K562 (cell line): ENCODE measurements around the gene HOXC10. TPM values are rescaled to one million over a fixed set of nuclear protein-coding genes. Genes with fewer than 3 reads are reported as not detected.
A peak's percentile ranks its signal among the peaks of the same experiment; 100 is the strongest.

Source experiments
- ATAC-seq: fragments of 200-7000 bp; cut with Tn5 transposase; 3 replicates; pipeline ENCODE4 v1.9.1; 2020; ENCODE audit warnings: moderate library complexity
- BruUV-seq: library from RNA; stranded (reverse); fragments of 400-500 nt; replicated peaks from 2 replicates; lab custom pipeline; 2021; lab: Mats Ljungman, UMichigan
- CTCF ChIA-PET: fragments of 300-600 bp; formaldehyde crosslinking; extraction: SDS; loops from one replicate; lab custom pipeline; 2021; ENCODE audit warnings: low intra/inter-chr PET ratio; lab: Yijun Ruan, JAX
- POLR2A ChIA-PET: fragments of 300-600, 350-650 bp; sonication (Branson Sonifier 250); formaldehyde crosslinking; extraction: SDS; loops from one replicate; lab custom pipeline; 2021; ENCODE audit warnings: antibody characterized with exemption, inconsistent platforms; lab: Yijun Ruan, JAX
- DNase-seq, 4 experiments: peaks; one replicate each; pipeline versions ENCODE4 v3.0.0 to v3.0.0-alpha.2; 2011 to 2018; ENCODE audit warnings: low spot score in 3 of 4, mixed read lengths in 3 of 4; ENCODE audit errors: extremely low read depth in 1 of 4
- FAIRE-seq: peaks from 2 replicates; lab custom pipeline; 2011; peaks lifted over from hg19 to GRCh38; lab: Jason Lieb, UNC
- H2AFZ ChIP-seq: 2 replicates; pipeline ENCODE4 v1.6.0; 2011; ENCODE audit warnings: low read depth, low read length, control low read depth, inconsistent platforms
- H3K27ac ChIP-seq: fragments of 200-600 bp; 3 replicates; pipeline ENCODE4 v1.8.0; 2011; ENCODE audit warnings: low read depth, mild to moderate bottlenecking, control low read depth, inconsistent platforms, low read length, moderate library complexity, mixed read lengths; ENCODE audit errors: extremely low read depth
- H3K27me3 ChIP-seq, 2 experiments: fragments of 300-600 bp in 1 of 2; 2 replicates in 1 of 2; 3 replicates in 1 of 2; pipeline versions ENCODE4 v1.6.0 to v1.8.0; 2011; ENCODE audit warnings: inconsistent platforms in 2 of 2, low read length in 2 of 2, mild to moderate bottlenecking in 1 of 2, mixed read lengths in 1 of 2, moderate library complexity in 1 of 2; ENCODE audit not compliant: control insufficient read depth in 2 of 2, insufficient read depth in 2 of 2
- H3K36me3 ChIP-seq: fragments of 300-600 bp; 3 replicates; pipeline ENCODE4 v1.8.0; 2011; ENCODE audit warnings: mild to moderate bottlenecking, low read length, inconsistent platforms; ENCODE audit not compliant: control insufficient read depth, insufficient read depth
- H3K4me1 ChIP-seq, 2 experiments: fragments of 200-600 bp in 1 of 2; replicated peaks in 1 of 2; 2 replicates in 1 of 2; 3 replicates in 1 of 2; pipeline versions ENCODE4 v1.5.1 to v1.8.0; 2011; ENCODE audit warnings: inconsistent platforms in 2 of 2, low read length in 2 of 2, mild to moderate bottlenecking in 1 of 2, mixed read lengths in 1 of 2, moderate library complexity in 1 of 2; ENCODE audit not compliant: control insufficient read depth in 2 of 2, insufficient read depth in 2 of 2
- H3K4me2 ChIP-seq: 2 replicates; pipeline ENCODE4 v1.6.1; 2011; ENCODE audit warnings: low read length, control low read depth, inconsistent platforms, mixed read lengths; ENCODE audit not compliant: insufficient read depth
- H3K4me3 ChIP-seq: fragments of 200-600 bp; sonication (generic), shearing (Covaris generic); 2 replicates; pipeline ENCODE4 v1.5.1; 2016; ENCODE audit warnings: control low read depth, inconsistent platforms
- H3K79me2 ChIP-seq: fragments of 200-600 bp; 3 replicates; pipeline ENCODE4 v1.8.0; 2011; ENCODE audit warnings: low read length, inconsistent platforms; ENCODE audit not compliant: control insufficient read depth, insufficient read depth
- H3K9ac ChIP-seq, 2 experiments: 2 replicates each; pipeline versions ENCODE4 v1.6.0 to v1.6.1; 2011; ENCODE audit warnings: low read depth in 2 of 2, low read length in 2 of 2, control low read depth in 1 of 2, inconsistent platforms in 1 of 2, mild to moderate bottlenecking in 1 of 2, mixed read lengths in 1 of 2; ENCODE audit not compliant: insufficient read depth in 1 of 2
- H3K9me1 ChIP-seq: one replicate; pipeline ENCODE4 v1.6.0; 2011; ENCODE audit warnings: inconsistent platforms, mild to moderate bottlenecking, low read length, moderate library complexity; ENCODE audit not compliant: control insufficient read depth, insufficient read depth
- H3K9me3 ChIP-seq: replicated peaks from 2 replicates; pipeline ENCODE4 v1.5.1; 2011; ENCODE audit warnings: low read depth, low read length, inconsistent platforms; ENCODE audit not compliant: control insufficient read depth, insufficient read depth
- H4K20me1 ChIP-seq: replicated peaks from 2 replicates; pipeline ENCODE4 v1.6.1; 2011; ENCODE audit warnings: low read length, inconsistent platforms, mixed read lengths; ENCODE audit not compliant: control insufficient read depth, insufficient read depth
- NFYB ChIP-seq: IDR thresholded peaks from 2 replicates; pipeline ENCODE4 v1.6.1; 2011; ENCODE audit warnings: mild to moderate bottlenecking, moderate library complexity; ENCODE audit not compliant: insufficient read length; ENCODE audit errors: extremely low read depth
- TRIM25 ChIP-seq: fragments of 450-650 bp; IDR thresholded peaks from 2 replicates; pipeline ENCODE4 v1.7.0; 2016; ENCODE audit warnings: borderline replicate concordance
- USF2 ChIP-seq: sonication (generic); formaldehyde crosslinking; IDR thresholded peaks from 2 replicates; pipeline ENCODE4 v1.5.0; 2020; ENCODE audit warnings: missing genetic modification reagents
- WGBS: fragments of 100-300 bp; shearing (Covaris generic); methylation state at CpG from one replicate; pipeline ENCODE4 v1.1.6; 2016; ENCODE audit warnings: low coverage, mixed read lengths; ENCODE audit not compliant: insufficient coverage; ENCODE audit errors: missing lambda C conversion rate; 5-methylcytosine and 5-hydroxymethylcytosine counted together
- in situ Hi-C: fragments of 300-500 bp; cut with MboI; formaldehyde crosslinking; loops from 4 replicates; pipeline ENCODE4 v1.15.0; 2018; ENCODE audit warnings: inconsistent platforms, mixed read lengths
- intact Hi-C: fragments of 100-400 bp; cut with micrococcal nuclease; formaldehyde crosslinking; loops from 2 replicates; pipeline ENCODE4 v1.14.2; 2022
- polyA plus RNA-seq, 8 experiments: library from polyadenylated mRNA; depleted of rRNA in 4 of 8; stranded (reverse) in 5 of 8; unstranded in 3 of 8; fragments of >200 nt; fragmentation: Nextera tagmentation in 2 of 8; fragmentation: Illumina TruSeq in 1 of 8; extraction: Ambion mirVana in 2 of 8; extraction: Trizol in 1 of 8; gene quantifications; 2 replicates each; pipeline versions ENCODE4 v1.2.1 to v1.2.3, GENCODE V29; 2011 to 2014; ENCODE audit warnings: inconsistent platforms in 1 of 8, missing spikeins in 1 of 8
- total RNA-seq, 7 experiments: library from RNA; depleted of rRNA in 6 of 7; stranded (reverse); fragments of >200 nt in 6 of 7; fragmentation: Illumina TruSeq in 2 of 7; extraction: Trizol in 2 of 7; gene quantifications; 2 replicates each; pipeline versions ENCODE4 v1.2.1 to v1.2.3, GENCODE V29; 2011 to 2021; ENCODE audit warnings: low replicate concordance in 1 of 7

The HOXC10 gene
- total and polyA plus RNA-seq, 9 of the 15 experiments (the other 6 are each of a cell fraction or from before 2014, with no cell fraction given) = 0.13 to 0.77 (median 0.35) TPM; not detected in 2

- Histone ChIP-seq H3K9me3 (no peaks in the 10 kb centered on the region), H2AFZ (no peak within 1 kb of the TSS), H3K36me3 (no peaks in the 10 kb centered on the region), H3K79me2 (no peaks in the 10 kb centered on the region), H3K4me2 (no peak within 1 kb of the TSS), H3K27me3 (peaks cover 61 to 87% of the 10 kb centered on the region in 2 experiments), H3K9ac (no peak within 1 kb of the TSS), H3K4me3 (no peak within 1 kb of the TSS), H4K20me1 (peaks cover 17% of the 10 kb centered on the region), H3K27ac (no peak within 1 kb of the TSS), H3K4me1 (peaks cover 0 to 34% of the 10 kb centered on the region in 2 experiments; a peak in 2 of 5 replicates), H3K9me1 (no peaks in the 10 kb centered on the region)
- no TSS peak for BruUV-seq
- WGBS = 7% methylated on average over 5 of the region's 20 CpGs
- in situ Hi-C loops = no loop called here
- no peak for ATAC-seq
- DNase-seq = no peak
- FAIRE-seq = no peak
- ChIA-PET CTCF (no interaction called here), POLR2A (interaction anchor here (0.5 to 1.4 kb wide), 4 partner anchors 10 to 44 kb away, joined by 3 to 6 read pairs (median 4); partner anchors contain the start of gene HOXC13)
- intact Hi-C loops = no loop called here
- TF ChIP-seq NFYB = peak; percentile 36
- no peak for TF ChIP-seq TRIM25
- peak; percentile 39; the same call in 1 of the 2 replicates for TF ChIP-seq USF2 (CRISPR knock-in tag)
These were observed 30.3 kb upstream of the HOXC10 start, which contains the start of gene HOXC12 for GRCh38 chr12:53954694-53955035. Gene HOXC12 (plus strand): TSS chr12:53954903. CDS start chr12:53954930, 27 bp downstream.
